Endodermal cell (in vitro differentiated cells): ENCODE data around the gene ING5. TPM values are rescaled to one million over a fixed set of nuclear protein-coding genes. Genes with fewer than 3 reads are reported as not detected.

Experiments
- DNase-seq: peaks from one replicate; pipeline ENCODE4 v3.0.0-alpha.2; 2017
- H3K27ac ChIP-seq: 2 replicates; pipeline ENCODE4 v1.5.1; 2013; ENCODE audit warnings: mild to moderate bottlenecking, low read depth, low read length, moderate library complexity
- H3K27me3 ChIP-seq: 2 replicates; pipeline ENCODE4 v1.6.1; 2013; ENCODE audit warnings: mild to moderate bottlenecking, low read length, moderate library complexity; ENCODE audit not compliant: insufficient read depth, control insufficient read depth, poor library complexity, severe bottlenecking
- H3K36me3 ChIP-seq: 2 replicates; pipeline ENCODE4 v1.7.0; 2013; ENCODE audit warnings: mild to moderate bottlenecking, low read length, moderate library complexity; ENCODE audit not compliant: control insufficient read depth, insufficient read depth
- H3K4me1 ChIP-seq: one replicate; pipeline ENCODE4 v1.7.0; 2013; ENCODE audit warnings: low read length; ENCODE audit not compliant: control insufficient read depth, insufficient read depth
- H3K4me3 ChIP-seq: 2 replicates; pipeline ENCODE4 v1.5.1; 2013; ENCODE audit warnings: mild to moderate bottlenecking, low read length, moderate library complexity
- H3K9ac ChIP-seq: 2 replicates; pipeline ENCODE4 v1.6.1; 2013; ENCODE audit warnings: mild to moderate bottlenecking, low read length, moderate library complexity; ENCODE audit not compliant: poor library complexity, severe bottlenecking; ENCODE audit errors: extremely low read depth
- H3K9me3 ChIP-seq: 2 replicates; pipeline ENCODE4 v1.6.1; 2013; ENCODE audit warnings: mild to moderate bottlenecking, low read length, moderate library complexity; ENCODE audit not compliant: control insufficient read depth
- H3K27ac Mint-ChIP-seq: 2 replicates; pipeline ENCODE4 v1.8.0; 2020; ENCODE audit warnings: mixed read lengths
- H3K27me3 Mint-ChIP-seq: 2 replicates; pipeline ENCODE4 v1.8.0; 2021; ENCODE audit warnings: mild to moderate bottlenecking, mixed read lengths; ENCODE audit not compliant: insufficient read depth
- H3K36me3 Mint-ChIP-seq: 2 replicates; pipeline ENCODE4 v1.8.0; 2020; ENCODE audit warnings: low read depth, mixed read lengths
- H3K4me1 Mint-ChIP-seq: 2 replicates; pipeline ENCODE4 v1.8.0; 2020; ENCODE audit warnings: mixed read lengths
- H3K4me3 Mint-ChIP-seq: 2 replicates; pipeline ENCODE4 v1.8.0; 2020; ENCODE audit warnings: mild to moderate bottlenecking, moderate library complexity, mixed read lengths
- H3K9me3 Mint-ChIP-seq: 2 replicates; pipeline ENCODE4 v1.8.0; 2020; ENCODE audit warnings: mild to moderate bottlenecking, mixed read lengths
- CTCF ChIP-seq: fragments of 200-600 bp; sonication (generic); conservative IDR thresholded peaks from 2 replicates; pipeline ENCODE4 v1.5.0; 2021; ENCODE audit warnings: antibody characterized with exemption, mild to moderate bottlenecking
- WGBS, 2 experiments: methylation state at CpG; one replicate each; pipeline versions ENCODE4 v1.1.5 to v1.1.7; 2013; ENCODE audit warnings: missing lambda C conversion rate in 2 of 2, mixed read lengths in 1 of 2; ENCODE audit not compliant: insufficient coverage in 1 of 2, insufficient read length in 1 of 2; 5-methylcytosine and 5-hydroxymethylcytosine counted together
- total RNA-seq, 2 donors: library from RNA; stranded (reverse); fragmentation: NEBNext Ultra II Directional in 1 of 2; extraction: Animal tissue kit (Norgen Biotek cat#: 25700) in 1 of 2; gene quantifications; 2 replicates in 1 of 2; 3 replicates in 1 of 2; pipeline ENCODE4 v1.2.1, GENCODE V29; 2021

ING5 gene
- total RNA-seq, 2 donors from 2014 or later, result 44.9 to 53.1 TPM

GRCh38 chr2:241770185-241770935 lies 68.5 kb downstream of the ING5 start:
- Mint-ChIP-seq H3K9me3 (no peaks in the 10 kb centered on the region), H3K4me1 (peaks cover 9% of the 10 kb centered on the region), H3K4me3 (no peak overlapping the region), H3K27me3 (no peaks in the 10 kb centered on the region), H3K27ac (no peak overlapping the region), H3K36me3 (peaks cover 3% of the 10 kb centered on the region)
- H3K27ac ChIP-seq, result peak overlapping the region; percentile 44
- TF ChIP-seq CTCF, result no peak
- no peak overlapping the region for H3K4me3 ChIP-seq
- 83 to 86% methylated on average over 15 to 27 of the region's 27 CpGs for WGBS, 2 experiments
- no peak overlapping the region for H3K9ac ChIP-seq
- no peaks in the 10 kb centered on the region for H3K36me3 ChIP-seq
- peak; percentile 69 for DNase-seq
- peaks cover 5% of the 10 kb centered on the region for H3K4me1 ChIP-seq
- H3K27me3 ChIP-seq, result no peaks in the 10 kb centered on the region
- no peaks in the 10 kb centered on the region for H3K9me3 ChIP-seq

DNA sequence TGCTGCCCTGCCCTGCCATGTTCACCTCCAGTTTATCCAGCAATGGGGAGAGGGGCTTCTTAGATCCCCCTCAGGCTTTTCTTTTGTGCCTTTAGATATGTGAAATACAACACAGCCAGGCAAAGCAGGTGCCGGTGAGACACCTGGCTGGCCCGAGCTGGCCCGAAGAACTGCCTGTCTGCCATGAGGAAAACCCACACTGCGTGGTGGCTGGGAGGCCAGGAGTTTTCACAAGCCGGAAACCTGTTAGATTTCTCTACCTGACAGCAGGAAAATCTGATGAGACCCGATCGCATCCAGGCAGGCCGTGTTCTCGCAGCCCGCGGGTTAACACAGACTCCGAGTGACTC lies 69.1 kb downstream of the ING5 start:
- no peak for DNase-seq
- H3K36me3 ChIP-seq, result no peaks in the 10 kb centered on the region
- H3K27ac ChIP-seq, result peak overlapping the region; percentile 44
- no peak for TF ChIP-seq CTCF
- no peaks in the 10 kb centered on the region for H3K9me3 Mint-ChIP-seq
- peaks cover 3% of the 10 kb centered on the region for H3K36me3 Mint-ChIP-seq
- no peaks in the 10 kb centered on the region for H3K27me3 ChIP-seq
- no peaks in the 10 kb centered on the region for H3K9me3 ChIP-seq
- H3K4me3 ChIP-seq, result no peak overlapping the region
- peak overlapping the region; percentile 15 for H3K9ac ChIP-seq
- no peaks in the 10 kb centered on the region for H3K27me3 Mint-ChIP-seq
- H3K4me1 Mint-ChIP-seq, result peaks cover 9% of the 10 kb centered on the region
- H3K27ac Mint-ChIP-seq, result peak overlapping the region; percentile 30
- H3K4me3 Mint-ChIP-seq, result no peak overlapping the region
- H3K4me1 ChIP-seq, result peaks cover 5% of the 10 kb centered on the region
- 94 to 97% methylated on average over 12 of the region's 12 CpGs for WGBS, 2 experiments

DNA sequence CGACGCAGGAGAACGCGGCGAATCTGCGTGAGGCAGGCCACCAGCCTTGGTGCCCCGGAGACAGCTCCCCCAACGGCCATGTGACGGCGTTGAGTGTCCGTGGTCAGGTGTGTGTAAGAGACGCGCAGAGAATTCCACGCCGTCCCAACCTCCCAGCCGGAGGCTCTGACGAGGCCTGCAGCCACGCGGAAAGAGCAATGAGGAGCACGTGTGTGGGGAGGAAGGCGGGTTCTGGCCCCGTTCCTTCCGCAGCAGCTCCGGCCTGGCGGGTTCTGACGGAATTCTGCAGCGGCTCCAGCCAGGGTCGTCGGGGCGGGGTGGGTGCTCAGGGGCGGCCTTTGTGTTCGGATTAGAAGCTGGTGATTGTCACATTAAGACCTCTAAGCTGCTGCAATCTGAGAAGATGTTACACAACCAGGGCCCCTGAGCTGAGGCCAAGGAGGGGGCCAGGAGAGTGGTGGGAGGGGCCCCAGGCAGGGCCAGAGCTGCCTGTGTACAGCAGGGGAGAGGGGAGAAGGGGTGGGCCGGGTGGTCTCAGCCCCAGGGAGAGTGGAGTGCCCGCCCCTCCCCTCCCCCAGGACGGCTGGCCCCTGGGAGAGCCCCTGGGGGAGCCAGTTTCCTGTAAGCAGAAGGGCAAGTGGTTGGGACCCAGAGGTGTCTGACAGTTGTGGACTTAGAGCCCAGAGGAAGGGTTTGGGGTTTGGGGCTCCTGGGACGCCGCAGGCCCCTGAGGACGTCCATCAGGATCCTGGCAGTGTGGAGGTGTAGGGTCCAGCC lies 69.6 kb downstream of the ING5 start:
- TF ChIP-seq CTCF, result no peak
- peak; percentile 75 for DNase-seq
- no peak overlapping the region for H3K4me3 ChIP-seq
- no peaks in the 10 kb centered on the region for H3K36me3 ChIP-seq
- H3K27me3 ChIP-seq, result no peaks in the 10 kb centered on the region
- H3K36me3 Mint-ChIP-seq, result peaks cover 3% of the 10 kb centered on the region
- H3K27me3 Mint-ChIP-seq, result no peaks in the 10 kb centered on the region
- H3K9me3 Mint-ChIP-seq, result no peaks in the 10 kb centered on the region
- peak overlapping the region; percentile 73 for H3K27ac Mint-ChIP-seq
- H3K9me3 ChIP-seq, result no peaks in the 10 kb centered on the region
- 76 to 91% methylated on average over 25 to 38 of the region's 38 CpGs for WGBS, 2 experiments
- H3K4me1 Mint-ChIP-seq, result peaks cover 9% of the 10 kb centered on the region
- peaks cover 5% of the 10 kb centered on the region for H3K4me1 ChIP-seq
- no peak overlapping the region for H3K4me3 Mint-ChIP-seq
- H3K9ac ChIP-seq, result peak overlapping the region; percentile 15
- H3K27ac ChIP-seq, result peak overlapping the region; percentile 44
